Skeletal muscle satellite cell (primary cell): ENCODE measurements around the gene PCARE.
"Not testable (repeated sequence)": the region's sequence is repeated elsewhere in the genome, so short reads cannot be mapped to it uniquely, and the experiment has no call there.

Experiments used
- H3K27me3 ChIP-seq: 2 replicates; pipeline ENCODE4 v1.7.0; 2013; ENCODE audit warnings: low read length; ENCODE audit not compliant: control insufficient read depth, insufficient read depth
- H3K36me3 ChIP-seq: 2 replicates; pipeline ENCODE4 v1.7.0; 2013; ENCODE audit warnings: mild to moderate bottlenecking, control low read depth, low read length; ENCODE audit not compliant: insufficient read depth
- H3K4me1 ChIP-seq: 2 replicates; pipeline ENCODE4 v1.7.0; 2013; ENCODE audit warnings: low read length; ENCODE audit not compliant: control insufficient read depth, insufficient read depth
- H3K4me2 ChIP-seq: 2 replicates; pipeline ENCODE4 v1.7.0; 2013; ENCODE audit warnings: mild to moderate bottlenecking, low read length
- H3K4me3 ChIP-seq: 2 replicates; pipeline ENCODE4 v1.7.0; 2013; ENCODE audit warnings: low read length
- H3K9ac ChIP-seq: 2 replicates; pipeline ENCODE4 v1.7.0; 2013; ENCODE audit warnings: mild to moderate bottlenecking, low read depth, low read length, moderate library complexity
- H3K9me3 ChIP-seq: replicated peaks from 2 replicates; pipeline ENCODE4 v1.7.0; 2013; ENCODE audit warnings: mild to moderate bottlenecking, control low read depth, low read length

The PCARE gene

GRCh38 chr2:29090311-29090710, 16.0 kb upstream of the PCARE start:
- H3K4me2 ChIP-seq, H3K9me3 ChIP-seq, H3K4me3 ChIP-seq, H3K27me3 ChIP-seq, H3K9ac ChIP-seq, H3K36me3 ChIP-seq, H3K4me1 ChIP-seq: not testable (repeated sequence)

GRCh38 chr2:29084554-29084953, 10.2 kb upstream of the PCARE start:
- no peak overlapping the region for H3K9ac ChIP-seq
- H3K36me3 ChIP-seq, result no peaks in the 10 kb centered on the region
- peaks cover 7% of the 10 kb centered on the region for H3K4me1 ChIP-seq
- no peak overlapping the region for H3K4me2 ChIP-seq
- H3K27me3 ChIP-seq, result no peaks in the 10 kb centered on the region
- H3K9me3 ChIP-seq, result peaks cover 4% of the 10 kb centered on the region
- no peak overlapping the region for H3K4me3 ChIP-seq

DNA sequence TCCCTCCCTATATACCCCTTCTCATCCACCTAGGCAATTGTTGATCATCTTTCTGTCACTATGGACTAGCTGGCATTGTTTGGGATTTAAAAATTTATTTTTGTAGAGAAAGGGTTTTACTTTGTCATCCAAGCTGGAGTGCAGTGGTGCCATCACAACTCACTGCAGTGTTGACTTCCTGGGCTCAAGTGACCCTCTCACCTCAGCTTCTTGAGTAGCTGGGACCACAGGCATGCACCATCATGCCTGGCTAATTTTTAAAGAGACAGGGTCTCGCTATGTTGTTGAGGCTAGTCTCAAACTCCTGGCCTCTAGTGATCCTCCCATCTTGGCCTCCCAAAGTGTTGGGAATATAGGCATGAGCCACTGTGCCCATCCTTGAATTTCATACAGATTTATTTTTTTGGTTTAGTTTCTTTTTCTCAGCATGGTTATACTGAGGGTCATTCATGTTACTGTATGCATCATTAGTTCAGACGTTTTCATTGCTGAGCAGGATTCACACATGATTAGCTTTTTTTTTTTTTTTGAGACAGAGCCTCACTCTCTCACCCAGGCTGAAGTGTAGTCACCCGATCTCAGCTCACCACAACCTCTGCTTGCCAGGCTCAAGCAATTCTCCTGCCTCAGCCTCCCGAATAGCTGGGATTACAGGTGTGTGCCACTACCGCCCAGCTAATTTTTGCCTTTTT, 8.6 kb upstream of the PCARE start:
- Histone ChIP-seq H3K36me3 (no peaks in the 10 kb centered on the region), H3K9ac (no peak overlapping the region), H3K4me1 (no peaks in the 10 kb centered on the region), H3K27me3 (no peaks in the 10 kb centered on the region), H3K9me3 (peaks cover 4% of the 10 kb centered on the region), H3K4me2 (no peak overlapping the region), H3K4me3 (no peak overlapping the region)

- Histone ChIP-seq H3K4me2 (no peak overlapping the region), H3K36me3 (no peaks in the 10 kb centered on the region), H3K27me3 (no peaks in the 10 kb centered on the region), H3K9me3 (peaks cover 4% of the 10 kb centered on the region), H3K4me1 (no peaks in the 10 kb centered on the region), H3K4me3 (no peak overlapping the region), H3K9ac (no peak overlapping the region)
These were observed 6.8 kb upstream of the PCARE start for GRCh38 chr2:29080886-29081743.

DNA sequence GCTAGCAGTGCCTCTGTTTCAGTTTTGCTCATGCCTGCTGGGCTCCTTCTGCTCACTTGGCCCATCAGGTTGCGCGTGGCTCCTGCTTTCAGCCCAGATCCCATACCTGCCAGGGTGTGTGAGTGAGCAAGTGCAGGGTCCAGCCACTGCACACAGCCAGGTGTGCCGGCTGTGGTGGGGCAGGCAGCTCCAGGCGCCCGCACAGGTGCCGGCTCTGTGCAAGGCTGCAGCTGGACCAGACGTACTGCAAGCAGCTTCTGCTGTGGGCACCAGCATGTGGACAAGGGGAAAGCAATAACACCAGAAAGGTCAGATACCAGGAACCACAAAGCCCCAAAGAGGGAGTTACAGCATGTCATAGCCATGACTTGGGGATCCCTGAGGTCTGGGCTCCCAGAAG, 5.6 kb upstream of the PCARE start:
- no peaks in the 10 kb centered on the region for H3K4me1 ChIP-seq
- no peak overlapping the region for H3K4me3 ChIP-seq
- H3K9me3 ChIP-seq, result peaks cover 4% of the 10 kb centered on the region
- H3K36me3 ChIP-seq, result no peaks in the 10 kb centered on the region
- H3K4me2 ChIP-seq, result no peak overlapping the region
- H3K9ac ChIP-seq, result no peak overlapping the region
- no peaks in the 10 kb centered on the region for H3K27me3 ChIP-seq

DNA sequence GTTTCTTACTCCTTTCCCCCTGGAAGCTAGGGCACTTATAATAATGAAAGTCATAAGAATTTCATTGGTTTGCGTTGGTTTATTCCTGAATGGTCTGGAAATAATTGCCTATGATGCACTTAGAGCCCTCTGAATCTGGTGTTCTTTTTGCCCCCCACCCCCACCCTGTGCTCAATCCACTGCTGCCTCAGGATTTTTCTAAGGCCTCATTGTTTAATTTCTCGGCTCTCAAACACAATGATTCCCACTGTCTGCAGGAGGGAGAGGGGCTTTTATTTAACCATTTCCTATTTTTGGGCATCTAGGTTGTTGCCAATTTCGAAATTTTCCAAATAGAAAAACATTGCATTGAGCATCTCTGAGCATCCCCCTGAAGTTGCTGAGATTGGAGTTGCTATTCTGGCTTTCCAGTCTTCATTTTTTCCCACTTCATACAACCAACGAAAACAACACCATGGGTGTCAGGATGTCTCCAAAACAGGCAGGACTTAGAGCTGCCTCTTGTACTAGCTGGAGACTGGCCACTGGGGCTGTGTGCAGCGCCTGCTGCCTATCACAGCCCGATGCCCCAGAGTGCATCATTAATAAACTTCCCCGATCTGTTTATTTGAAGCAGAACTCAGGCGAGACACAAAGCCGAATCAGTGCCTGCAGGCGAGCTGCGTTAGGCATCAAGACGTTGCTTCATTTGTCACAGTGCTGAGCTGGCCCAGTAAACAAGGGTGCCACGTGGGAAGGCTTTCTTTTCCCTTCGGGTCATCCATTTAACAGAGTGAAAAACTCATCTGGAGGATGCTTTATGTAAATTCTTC, 1.8 kb upstream of the PCARE start:
- H3K9me3 ChIP-seq, result peaks cover 4% of the 10 kb centered on the region
- H3K4me3 ChIP-seq, result no peak overlapping the region
- H3K4me1 ChIP-seq, result no peaks in the 10 kb centered on the region
- H3K27me3 ChIP-seq, result peaks cover 13% of the 10 kb centered on the region
- H3K9ac ChIP-seq, result no peak overlapping the region
- peak overlapping the region; percentile 53 for H3K4me2 ChIP-seq
- no peaks in the 10 kb centered on the region for H3K36me3 ChIP-seq

DNA sequence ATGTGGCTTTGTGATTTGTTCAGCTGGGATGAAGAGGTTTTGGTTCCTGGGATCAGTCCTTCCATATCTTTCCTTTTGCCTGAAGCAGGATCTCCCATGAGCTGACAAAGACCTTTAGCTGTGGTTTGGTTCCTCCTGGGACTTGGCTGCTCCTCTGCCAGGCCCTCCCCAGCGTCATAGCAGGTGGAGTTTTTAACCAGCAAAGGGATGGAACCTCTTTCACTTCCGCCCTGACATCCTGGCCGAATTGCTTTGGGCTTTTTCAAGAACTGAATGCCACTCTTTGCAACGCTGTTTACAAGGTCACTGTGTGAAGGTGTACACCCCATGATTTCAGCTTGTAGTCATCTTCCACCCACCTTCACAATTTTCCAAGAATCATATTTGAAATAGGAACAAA, 390 bp downstream of the PCARE start:
- H3K36me3 ChIP-seq, result no peaks in the 10 kb centered on the region
- H3K9me3 ChIP-seq, result no peaks in the 10 kb centered on the region
- no peaks in the 10 kb centered on the region for H3K4me1 ChIP-seq
- no peak overlapping the region for H3K4me2 ChIP-seq
- no peak overlapping the region for H3K9ac ChIP-seq
- no peak overlapping the region for H3K4me3 ChIP-seq
- peaks cover 13% of the 10 kb centered on the region for H3K27me3 ChIP-seq

- H3K4me2 ChIP-seq, result no peak overlapping the region
- H3K9ac ChIP-seq, result no peak overlapping the region
- no peaks in the 10 kb centered on the region for H3K36me3 ChIP-seq
- H3K9me3 ChIP-seq, result no peaks in the 10 kb centered on the region
- H3K4me1 ChIP-seq, result no peaks in the 10 kb centered on the region
- no peak overlapping the region for H3K4me3 ChIP-seq
- H3K27me3 ChIP-seq, result peaks cover 13% of the 10 kb centered on the region
These were observed 1.2 kb downstream of the PCARE start for GRCh38 chr2:29072971-29073725.

DNA sequence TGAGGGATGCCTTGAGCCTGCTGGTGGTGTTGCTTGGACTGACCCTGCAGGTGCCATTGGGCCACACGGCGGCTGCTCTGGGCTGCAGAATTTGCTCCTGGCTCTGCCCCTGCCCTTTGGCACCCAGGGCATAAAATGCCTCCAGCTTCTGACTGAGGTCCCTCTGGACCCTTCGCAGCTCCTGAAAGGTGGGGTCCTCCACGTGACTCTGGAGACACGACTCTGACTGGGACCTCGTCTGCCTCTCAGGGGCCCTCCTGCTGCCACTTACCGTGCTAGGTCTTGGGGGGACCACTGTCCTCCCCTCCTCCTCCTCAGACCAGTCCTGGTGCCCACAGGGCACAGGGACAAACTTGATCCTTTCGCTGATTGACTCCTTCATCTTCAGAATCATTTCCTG, 2.1 kb downstream of the PCARE start:
- Histone ChIP-seq H3K4me3 (no peak overlapping the region), H3K9me3 (no peaks in the 10 kb centered on the region), H3K4me1 (no peaks in the 10 kb centered on the region), H3K4me2 (no peak overlapping the region), H3K36me3 (no peaks in the 10 kb centered on the region), H3K9ac (no peak overlapping the region), H3K27me3 (peaks cover 13% of the 10 kb centered on the region)

DNA sequence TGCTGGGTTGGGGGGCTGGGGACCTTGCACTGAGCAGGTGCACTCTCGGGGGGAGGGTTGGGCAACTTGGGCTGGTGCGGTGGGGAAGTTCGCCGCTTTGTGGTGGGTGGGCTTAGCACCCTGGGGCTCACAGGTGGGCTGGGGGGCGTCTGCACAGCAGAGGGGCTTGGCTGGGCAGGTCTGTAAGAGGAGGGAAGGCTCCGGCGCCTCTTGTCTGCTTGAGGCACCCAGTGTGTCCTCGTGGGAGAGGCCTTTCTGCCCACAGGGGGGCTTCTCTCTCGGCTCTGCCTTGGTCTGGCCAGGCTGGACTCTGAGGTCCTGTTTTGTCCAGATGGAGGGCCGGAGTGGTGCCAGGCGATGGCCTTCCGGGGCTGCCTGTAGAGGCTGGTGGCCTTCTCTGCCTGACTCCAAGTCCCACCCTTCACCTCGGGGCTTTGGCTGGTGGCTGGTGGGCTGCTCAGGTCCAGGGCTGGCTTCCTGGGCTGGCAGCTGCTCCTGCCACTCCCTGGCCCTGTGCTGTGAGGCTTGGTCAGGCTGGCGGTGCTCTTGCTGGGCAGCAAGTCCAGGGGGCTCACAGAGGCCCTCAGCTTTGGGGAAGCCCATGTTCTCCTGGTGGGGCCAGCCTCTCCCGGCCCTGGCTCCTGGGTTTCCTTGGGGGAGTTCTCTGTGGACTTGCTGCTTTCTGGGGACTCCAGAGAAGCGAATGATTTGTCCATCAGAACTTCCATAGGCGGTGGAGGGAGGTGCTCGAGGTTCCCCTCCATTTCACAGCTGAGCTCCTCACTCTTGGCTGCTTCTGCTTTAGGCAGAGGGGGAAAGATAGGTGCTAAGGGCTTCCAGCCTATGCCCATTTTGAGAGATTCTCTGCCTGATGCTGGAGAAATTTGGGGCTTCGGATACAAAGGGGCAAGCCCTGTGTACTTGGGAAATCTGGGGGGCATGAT, 3.0 kb downstream of the PCARE start:
- no peaks in the 10 kb centered on the region for H3K36me3 ChIP-seq
- no peak overlapping the region for H3K4me2 ChIP-seq
- no peaks in the 10 kb centered on the region for H3K4me1 ChIP-seq
- no peak overlapping the region for H3K9ac ChIP-seq
- no peaks in the 10 kb centered on the region for H3K9me3 ChIP-seq
- H3K4me3 ChIP-seq, result no peak overlapping the region
- peaks cover 13% of the 10 kb centered on the region for H3K27me3 ChIP-seq
